Measurements from ENCODE around the gene SUPT4H1. TPM values are rescaled to one million over a fixed set of nuclear protein-coding genes. Genes with fewer than 3 reads are reported as not detected.

SUPT4H1 gene
- total and polyA plus RNA-seq, 2 experiments from 2014 or later: 82.2 to 83.7 TPM

DNA sequence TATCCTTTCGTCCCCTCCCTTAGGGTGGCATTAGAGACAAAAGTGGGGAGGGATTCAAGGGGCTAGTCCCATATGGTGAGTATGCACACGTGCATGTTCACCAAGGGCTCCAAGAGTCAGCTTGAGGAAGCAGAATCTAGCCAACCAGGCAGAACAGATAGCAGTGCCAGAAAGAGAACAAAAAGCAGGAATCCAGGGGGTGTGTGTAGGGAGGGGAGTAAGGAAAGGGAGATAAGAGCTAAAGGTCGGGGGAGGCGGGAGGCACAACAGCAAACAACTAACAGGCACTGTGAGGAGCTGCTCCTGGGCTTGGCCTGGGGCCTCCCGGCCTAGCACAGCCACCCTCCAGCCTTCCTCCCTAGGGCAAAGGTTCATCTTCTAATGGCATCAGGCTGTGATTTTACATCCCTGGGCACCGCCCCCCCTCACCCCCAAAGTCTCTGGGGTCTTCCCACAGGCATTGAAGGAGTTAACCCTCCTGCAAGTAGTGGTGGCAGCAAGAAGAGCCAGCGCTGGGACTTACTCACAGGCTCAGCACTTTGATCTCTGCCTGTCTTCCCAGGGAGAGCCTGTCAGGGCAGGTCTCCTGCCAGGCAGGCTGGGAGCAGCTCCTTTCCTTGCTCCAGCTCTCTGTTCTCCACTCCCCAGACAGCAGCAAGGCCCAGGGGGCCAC is 12.4 kb upstream of the SUPT4H1 start (continued):
- TF ChIP-seq, protein P1, sequence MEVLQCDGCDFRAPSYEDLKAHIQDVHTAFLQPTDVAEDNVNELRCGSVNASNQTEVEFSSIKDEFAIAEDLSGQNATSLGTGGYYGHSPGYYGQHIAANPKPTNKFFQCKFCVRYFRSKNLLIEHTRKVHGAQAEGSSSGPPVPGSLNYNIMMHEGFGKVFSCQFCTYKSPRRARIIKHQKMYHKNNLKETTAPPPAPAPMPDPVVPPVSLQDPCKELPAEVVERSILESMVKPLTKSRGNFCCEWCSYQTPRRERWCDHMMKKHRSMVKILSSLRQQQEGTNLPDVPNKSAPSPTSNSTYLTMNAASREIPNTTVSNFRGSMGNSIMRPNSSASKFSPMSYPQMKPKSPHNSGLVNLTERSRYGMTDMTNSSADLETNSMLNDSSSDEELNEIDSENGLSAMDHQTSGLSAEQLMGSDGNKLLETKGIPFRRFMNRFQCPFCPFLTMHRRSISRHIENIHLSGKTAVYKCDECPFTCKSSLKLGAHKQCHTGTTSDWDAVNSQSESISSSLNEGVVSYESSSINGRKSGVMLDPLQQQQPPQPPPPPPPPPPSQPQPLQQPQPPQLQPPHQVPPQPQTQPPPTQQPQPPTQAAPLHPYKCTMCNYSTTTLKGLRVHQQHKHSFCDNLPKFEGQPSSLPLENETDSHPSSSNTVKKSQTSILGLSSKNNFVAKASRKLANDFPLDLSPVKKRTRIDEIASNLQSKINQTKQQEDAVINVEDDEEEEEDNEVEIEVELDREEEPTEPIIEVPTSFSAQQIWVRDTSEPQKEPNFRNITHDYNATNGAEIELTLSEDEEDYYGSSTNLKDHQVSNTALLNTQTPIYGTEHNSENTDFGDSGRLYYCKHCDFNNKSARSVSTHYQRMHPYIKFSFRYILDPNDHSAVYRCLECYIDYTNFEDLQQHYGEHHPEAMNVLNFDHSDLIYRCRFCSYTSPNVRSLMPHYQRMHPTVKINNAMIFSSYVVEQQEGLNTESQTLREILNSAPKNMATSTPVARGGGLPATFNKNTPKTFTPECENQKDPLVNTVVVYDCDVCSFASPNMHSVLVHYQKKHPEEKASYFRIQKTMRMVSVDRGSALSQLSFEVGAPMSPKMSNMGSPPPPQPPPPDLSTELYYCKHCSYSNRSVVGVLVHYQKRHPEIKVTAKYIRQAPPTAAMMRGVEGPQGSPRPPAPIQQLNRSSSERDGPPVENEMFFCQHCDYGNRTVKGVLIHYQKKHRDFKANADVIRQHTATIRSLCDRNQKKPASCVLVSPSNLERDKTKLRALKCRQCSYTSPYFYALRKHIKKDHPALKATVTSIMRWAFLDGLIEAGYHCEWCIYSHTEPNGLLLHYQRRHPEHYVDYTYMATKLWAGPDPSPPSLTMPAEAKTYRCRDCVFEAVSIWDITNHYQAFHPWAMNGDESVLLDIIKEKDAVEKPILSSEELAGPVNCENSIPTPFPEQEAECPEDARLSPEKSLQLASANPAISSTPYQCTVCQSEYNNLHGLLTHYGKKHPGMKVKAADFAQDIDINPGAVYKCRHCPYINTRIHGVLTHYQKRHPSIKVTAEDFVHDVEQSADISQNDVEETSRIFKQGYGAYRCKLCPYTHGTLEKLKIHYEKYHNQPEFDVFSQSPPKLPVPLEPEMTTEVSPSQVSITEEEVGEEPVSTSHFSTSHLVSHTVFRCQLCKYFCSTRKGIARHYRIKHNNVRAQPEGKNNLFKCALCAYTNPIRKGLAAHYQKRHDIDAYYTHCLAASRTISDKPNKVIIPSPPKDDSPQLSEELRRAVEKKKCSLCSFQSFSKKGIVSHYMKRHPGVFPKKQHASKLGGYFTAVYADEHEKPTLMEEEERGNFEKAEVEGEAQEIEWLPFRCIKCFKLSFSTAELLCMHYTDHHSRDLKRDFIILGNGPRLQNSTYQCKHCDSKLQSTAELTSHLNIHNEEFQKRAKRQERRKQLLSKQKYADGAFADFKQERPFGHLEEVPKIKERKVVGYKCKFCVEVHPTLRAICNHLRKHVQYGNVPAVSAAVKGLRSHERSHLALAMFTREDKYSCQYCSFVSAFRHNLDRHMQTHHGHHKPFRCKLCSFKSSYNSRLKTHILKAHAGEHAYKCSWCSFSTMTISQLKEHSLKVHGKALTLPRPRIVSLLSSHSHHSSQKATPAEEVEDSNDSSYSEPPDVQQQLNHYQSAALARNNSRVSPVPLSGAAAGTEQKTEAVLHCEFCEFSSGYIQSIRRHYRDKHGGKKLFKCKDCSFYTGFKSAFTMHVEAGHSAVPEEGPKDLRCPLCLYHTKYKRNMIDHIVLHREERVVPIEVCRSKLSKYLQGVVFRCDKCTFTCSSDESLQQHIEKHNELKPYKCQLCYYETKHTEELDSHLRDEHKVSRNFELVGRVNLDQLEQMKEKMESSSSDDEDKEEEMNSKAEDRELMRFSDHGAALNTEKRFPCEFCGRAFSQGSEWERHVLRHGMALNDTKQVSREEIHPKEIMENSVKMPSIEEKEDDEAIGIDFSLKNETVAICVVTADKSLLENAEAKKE (CRISPR knock-in tag; IDR thresholded peaks at IDR 0.05): no peak
- TF ChIP-seq, protein P2, sequence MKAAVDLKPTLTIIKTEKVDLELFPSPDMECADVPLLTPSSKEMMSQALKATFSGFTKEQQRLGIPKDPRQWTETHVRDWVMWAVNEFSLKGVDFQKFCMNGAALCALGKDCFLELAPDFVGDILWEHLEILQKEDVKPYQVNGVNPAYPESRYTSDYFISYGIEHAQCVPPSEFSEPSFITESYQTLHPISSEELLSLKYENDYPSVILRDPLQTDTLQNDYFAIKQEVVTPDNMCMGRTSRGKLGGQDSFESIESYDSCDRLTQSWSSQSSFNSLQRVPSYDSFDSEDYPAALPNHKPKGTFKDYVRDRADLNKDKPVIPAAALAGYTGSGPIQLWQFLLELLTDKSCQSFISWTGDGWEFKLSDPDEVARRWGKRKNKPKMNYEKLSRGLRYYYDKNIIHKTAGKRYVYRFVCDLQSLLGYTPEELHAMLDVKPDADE (IDR thresholded peaks at IDR 0.05): no peak
- TF ChIP-seq ZNF331 (CRISPR knock-in tag; IDR thresholded peaks at IDR 0.05; ENCODE audit: low read depth) (no peak), STAT1 (IDR thresholded peaks at IDR 0.05; ENCODE audit: unreplicated experiment) (no peak), EZH2 (IDR thresholded peaks at IDR 0.05; ENCODE audit: low read depth, unreplicated experiment) (no peak), JUNB (IDR thresholded peaks at IDR 0.05; ENCODE audit: unreplicated experiment) (no peak), ZNF114 (CRISPR knock-in tag; IDR thresholded peaks at IDR 0.05) (no peak), EZH2phosphoT487 (IDR thresholded peaks at IDR 0.05; ENCODE audit: unreplicated experiment) (no peak), POLR2AphosphoS5 (IDR thresholded peaks at IDR 0.05; ENCODE audit: low read depth) (no peak)
